GM12864 (cell line): ENCODE results near the gene LGI4.

Experiments
- DNase-seq: peaks from one replicate; pipeline ENCODE4 v3.0.0-alpha.2; 2011; ENCODE audit warnings: low read depth
- H3K4me3 ChIP-seq: 2 replicates; pipeline ENCODE4 v1.5.1; 2011; ENCODE audit warnings: mild to moderate bottlenecking, low read depth, low read length, control low read depth
- CTCF ChIP-seq: IDR thresholded peaks from 2 replicates; pipeline ENCODE4 v1.5.1; 2011; ENCODE audit warnings: low read depth, mild to moderate bottlenecking, moderate library complexity, low read length, control low read depth, inconsistent platforms; ENCODE audit errors: missing control alignments

The LGI4 gene

DNA sequence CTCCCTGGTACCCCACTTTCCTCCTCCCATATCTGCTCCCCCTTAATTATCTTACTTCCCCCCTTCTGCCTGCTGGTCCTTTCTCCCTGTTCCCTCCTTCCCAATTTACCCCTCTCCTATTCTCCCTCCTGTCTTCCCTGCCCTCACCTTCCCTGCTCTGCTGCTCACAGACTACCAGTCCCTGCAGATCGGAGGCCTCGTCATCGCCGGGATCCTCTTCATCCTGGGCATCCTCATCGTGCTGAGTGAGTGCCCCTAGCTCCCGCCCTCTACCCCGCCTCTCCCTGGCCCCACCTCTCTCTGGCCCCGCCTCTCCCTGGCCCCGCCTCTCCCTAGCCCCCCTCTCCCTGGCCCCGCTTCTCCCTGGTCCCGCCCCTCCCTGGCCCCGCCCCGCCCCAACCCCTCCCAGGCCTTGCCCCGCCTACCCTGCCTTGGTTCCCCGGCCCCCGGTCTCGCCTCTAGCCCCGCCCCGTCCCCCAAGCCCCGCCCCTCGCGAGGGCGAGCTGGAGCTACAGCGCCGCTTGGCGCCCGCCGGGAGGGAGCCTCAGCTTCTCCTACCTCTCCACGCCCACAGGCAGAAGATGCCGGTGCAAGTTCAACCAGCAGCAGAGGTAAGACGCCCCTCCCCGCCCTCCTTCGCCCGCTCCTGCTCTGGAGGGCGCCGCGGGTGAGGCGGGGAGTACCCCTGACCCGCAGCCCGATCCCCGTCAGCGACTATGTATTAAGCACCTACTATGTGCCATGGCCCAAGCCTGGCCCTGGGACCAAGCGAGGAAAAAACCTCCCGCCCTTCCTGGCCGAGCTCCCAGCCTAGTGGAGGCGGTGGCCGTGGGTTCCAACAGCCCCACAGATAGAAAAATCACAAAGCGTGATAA, 6.3 kb upstream of the LGI4 start:
- H3K4me3 ChIP-seq: peak overlapping the region; percentile 16
- DNase-seq: peak; percentile 59
- peak; percentile 55 for TF ChIP-seq CTCF

DNA sequence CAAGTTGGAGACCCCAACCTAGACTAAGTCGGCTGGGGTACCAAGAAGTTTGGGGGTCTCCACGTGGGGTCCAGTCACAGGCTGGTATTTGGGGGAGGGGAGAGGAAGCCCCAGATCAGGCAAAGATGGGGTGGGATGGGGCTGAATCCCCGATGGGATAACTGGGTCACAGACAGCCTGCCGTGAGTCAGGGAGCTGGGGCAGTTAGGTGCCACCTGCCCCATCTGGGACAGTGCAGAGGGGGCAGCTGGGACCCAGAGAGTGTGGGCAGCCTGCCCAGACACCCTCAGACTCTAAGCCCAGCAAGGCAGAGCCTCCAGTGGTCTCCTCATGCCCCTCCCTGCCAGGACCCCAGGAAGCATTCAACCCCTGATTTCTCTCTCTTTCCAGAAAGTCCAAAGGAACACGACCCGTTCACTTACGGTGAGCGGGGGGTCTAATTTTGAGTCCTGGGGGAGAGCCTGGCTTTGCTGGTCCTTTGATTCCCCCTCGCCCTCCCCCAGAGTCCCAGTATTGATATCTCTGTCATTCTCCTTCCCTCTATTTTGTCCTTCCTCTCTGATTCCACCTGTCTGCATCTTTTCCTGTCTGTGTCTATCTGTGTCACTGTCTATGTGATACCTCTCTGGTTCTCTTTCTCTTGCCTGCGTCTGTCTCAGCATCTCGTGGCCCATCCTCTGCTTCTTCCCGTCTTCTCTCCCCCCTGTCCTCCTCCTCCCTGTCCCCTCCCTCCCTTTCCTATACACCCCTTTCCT, 5.5 kb upstream of the LGI4 start:
- no peak overlapping the region for H3K4me3 ChIP-seq
- TF ChIP-seq CTCF: no peak
- DNase-seq: no peak

DNA sequence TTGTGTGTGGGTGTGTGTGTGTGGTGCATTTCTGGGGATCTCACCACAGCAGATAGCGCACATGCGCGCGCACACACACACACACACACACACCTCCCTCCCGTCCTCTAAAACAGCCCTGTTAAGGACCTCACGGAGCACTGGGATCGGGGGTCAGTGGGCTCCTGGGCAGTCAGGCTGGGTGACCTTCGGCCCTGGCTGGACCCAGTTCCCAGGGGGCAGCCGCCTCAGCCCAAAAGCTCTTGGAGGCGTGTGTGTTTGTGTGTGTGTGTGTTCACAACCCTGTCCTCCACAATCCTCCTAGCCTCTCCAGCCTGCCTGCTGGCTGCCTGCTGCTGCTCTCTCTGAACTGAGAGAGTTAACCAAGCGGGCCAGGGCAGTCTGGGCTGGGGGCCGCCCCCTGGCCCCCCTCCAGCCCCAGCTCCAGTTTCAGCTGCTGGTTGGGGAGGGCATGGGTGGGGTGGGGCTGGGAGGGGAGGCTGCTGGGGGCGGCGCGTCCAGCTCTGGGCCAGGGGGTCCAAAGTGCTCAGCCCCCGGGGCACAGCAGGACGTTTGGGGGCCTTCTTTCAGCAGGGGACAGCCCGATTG, 3.5 kb upstream of the LGI4 start, which contains the start of gene FXYD1:
Gene FXYD1 (plus strand): TSS at position 520 of the 588 bp plus-strand sequence. CDS start 1,256 bp downstream, outside the sequence.
- DNase-seq: no peak
- H3K4me3 ChIP-seq: no peak within 1 kb of the TSS
- TF ChIP-seq CTCF: no peak

GRCh38 chr19:35136977-35137702, 2.3 kb upstream of the LGI4 start:
- TF ChIP-seq CTCF: no peak
- DNase-seq: no peak

GRCh38 chr19:35136231-35136630, 1.4 kb upstream of the LGI4 start:
- TF ChIP-seq CTCF: no peak
- H3K4me3 ChIP-seq: no peak overlapping the region
- DNase-seq: no peak

More at GRCh38 chr19:35136977-35137702, 2.3 kb upstream of the LGI4 start:
- H3K4me3 ChIP-seq: no peak overlapping the region

DNA sequence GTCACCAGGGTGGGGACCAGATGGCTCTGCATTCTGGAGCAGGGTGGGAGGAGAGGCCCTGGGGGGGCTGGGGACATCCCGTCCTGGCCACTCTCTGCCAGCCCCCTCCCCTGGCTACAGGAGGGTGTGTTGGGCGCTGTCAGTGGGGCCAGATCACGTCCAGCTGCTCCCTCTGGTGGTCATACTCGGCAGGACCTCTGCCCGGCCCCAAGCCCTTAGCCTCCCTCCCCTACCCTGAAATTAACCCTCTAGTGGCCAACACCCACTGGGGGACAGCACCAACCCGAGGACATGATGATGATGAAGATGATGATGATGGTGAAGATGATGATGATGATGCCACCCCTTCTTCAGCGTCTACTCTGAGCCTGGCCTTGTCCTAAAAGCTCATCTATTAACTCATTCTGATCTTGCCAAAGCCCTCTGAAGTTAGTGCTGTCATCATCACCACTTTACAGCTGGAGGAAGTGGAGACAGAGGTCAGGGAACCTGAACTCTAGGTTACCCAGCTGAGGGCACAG, 590 bp upstream of the LGI4 start:
- DNase-seq: no peak
- H3K4me3 ChIP-seq: no peak overlapping the region
- peak; percentile 90 for TF ChIP-seq CTCF
